GM23248 (cell line): ENCODE data around the gene PFDN6. TPM values are rescaled to one million over a fixed set of nuclear protein-coding genes. Genes with fewer than 3 reads are reported as not detected.

Source experiments
- DNase-seq: peaks from one replicate; pipeline ENCODE4 v3.0.0-alpha.2; 2015
- H2AFZ ChIP-seq: fragments of 200-600 bp; sonication (generic); 2 replicates; pipeline ENCODE4 v1.6.1; 2016; ENCODE audit warnings: antibody characterized with exemption
- H3F3A ChIP-seq: fragments of 200-600 bp; sonication (generic); 2 replicates; pipeline ENCODE4 v1.6.1; 2016; ENCODE audit warnings: mild to moderate bottlenecking, antibody characterized with exemption, mixed run types; ENCODE audit not compliant: insufficient read depth
- H3K27ac ChIP-seq: fragments of 200-600 bp; sonication (generic); 2 replicates; pipeline ENCODE4 v1.5.1; 2016; ENCODE audit warnings: mild to moderate bottlenecking
- H3K27me3 ChIP-seq: fragments of 200-600 bp; sonication (generic); replicated peaks from 2 replicates; pipeline ENCODE4 v1.6.1; 2016; ENCODE audit warnings: mild to moderate bottlenecking; ENCODE audit not compliant: insufficient read depth
- H3K36me3 ChIP-seq: fragments of 200-600 bp; sonication (generic); 2 replicates; pipeline ENCODE4 v1.6.1; 2016; ENCODE audit warnings: low read depth, mild to moderate bottlenecking
- H3K4me1 ChIP-seq: fragments of 200-600 bp; sonication (generic); 2 replicates; pipeline ENCODE4 v1.6.1; 2016; ENCODE audit warnings: mild to moderate bottlenecking; ENCODE audit not compliant: insufficient read depth
- H3K4me2 ChIP-seq: fragments of 200-600 bp; sonication (generic); one replicate; pipeline ENCODE4 v1.6.1; 2016; ENCODE audit warnings: mild to moderate bottlenecking; ENCODE audit not compliant: unreplicated experiment
- H3K4me3 ChIP-seq: fragments of 200-600 bp; sonication (generic); 2 replicates; pipeline ENCODE4 v1.5.1; 2016; ENCODE audit warnings: mild to moderate bottlenecking
- H3K79me2 ChIP-seq: fragments of 200-600 bp; sonication (generic); 2 replicates; pipeline ENCODE4 v1.6.1; 2016; ENCODE audit warnings: mild to moderate bottlenecking; ENCODE audit not compliant: insufficient read depth
- H3K9ac ChIP-seq: fragments of 200-600 bp; sonication (generic); 2 replicates; pipeline ENCODE4 v1.6.1; 2016; ENCODE audit warnings: mild to moderate bottlenecking
- H3K9me2 ChIP-seq: fragments of 200-600 bp; sonication (generic); 2 replicates; pipeline ENCODE4 v1.6.1; 2016; ENCODE audit warnings: mixed run types, mild to moderate bottlenecking, moderate library complexity; ENCODE audit not compliant: insufficient read depth
- H3K9me3 ChIP-seq: fragments of 200-600 bp; sonication (generic); one replicate; pipeline ENCODE4 v1.6.1; 2017; ENCODE audit warnings: low read depth
- H4K20me1 ChIP-seq: fragments of 200-600 bp; sonication (generic); 2 replicates; pipeline ENCODE4 v1.6.0; 2016; ENCODE audit not compliant: insufficient read depth
- EZH2 ChIP-seq: fragments of 200-600 bp; sonication (generic); IDR thresholded peaks from 2 replicates; pipeline ENCODE4 v1.6.1; 2018; ENCODE audit warnings: antibody characterized with exemption, mild to moderate bottlenecking; ENCODE audit not compliant: insufficient read depth, poor library complexity, severe bottlenecking
- EZH2phosphoT487 ChIP-seq: fragments of 200-600 bp; sonication (generic); IDR thresholded peaks from 2 replicates; pipeline ENCODE4 v1.6.1; 2018; ENCODE audit warnings: antibody characterized with exemption, moderate library complexity, mild to moderate bottlenecking, low read depth; ENCODE audit not compliant: insufficient read depth
- WGBS, 2 experiments: methylation state at CpG; one replicate each; pipeline ENCODE4 v1.1.6; 2015 to 2017; ENCODE audit warnings: low lambda C conversion rate in 2 of 2, low coverage in 1 of 2; ENCODE audit errors: missing lambda C conversion rate in 2 of 2; 5-methylcytosine and 5-hydroxymethylcytosine counted together
- in situ Hi-C: fragments of 300-500 bp; cut with MboI; formaldehyde crosslinking; loops from 2 replicates; pipeline ENCODE4 v1.15.0; 2020
- polyA plus RNA-seq: library from polyadenylated mRNA; unstranded; fragments of >200 nt; fragmentation: Nextera tagmentation; extraction: Ambion mirVana; gene quantifications from 2 replicates; pipeline ENCODE4 v1.2.1, GENCODE V29; 2016
- total RNA-seq: library from RNA; depleted of rRNA; stranded (reverse); fragments of >200 nt; shearing (Covaris generic); gene quantifications from 2 replicates; pipeline ENCODE4 v1.2.3, GENCODE V29; 2014

The PFDN6 gene
- total and polyA plus RNA-seq, 2 experiments from 2014 or later: 7.9 to 31.9 TPM

- Histone ChIP-seq H3K9me3 (no peaks in the 10 kb centered on the region), H3K4me2 (peak overlapping the region; percentile 93), H3K9me2 (no peaks in the 10 kb centered on the region), H2AFZ (peak overlapping the region; percentile 41), H3F3A (no peaks in the 10 kb centered on the region), H3K79me2 (peaks cover 71% of the 10 kb centered on the region), H3K27me3 (no peaks in the 10 kb centered on the region), H4K20me1 (no peaks in the 10 kb centered on the region; the same call in 1 of the 2 replicates), H3K36me3 (peaks cover 9% of the 10 kb centered on the region; the same call in 1 of the 2 replicates), H3K4me3 (peak overlapping the region; percentile 94), H3K4me1 (peaks cover 6% of the 10 kb centered on the region; the same call in 1 of the 2 replicates), H3K27ac (peak overlapping the region; percentile 90), H3K9ac (peak overlapping the region; percentile 91)
- 14 to 15% methylated on average over 28 of the region's 29 CpGs for WGBS, 2 experiments
- peak; percentile 86 for DNase-seq
- in situ Hi-C loops: no loop called here
- no peak for TF ChIP-seq EZH2phosphoT487
- TF ChIP-seq EZH2: no peak
Measured at GRCh38 chr6:33312361-33313104, 23.1 kb downstream of the PFDN6 start.

DNA sequence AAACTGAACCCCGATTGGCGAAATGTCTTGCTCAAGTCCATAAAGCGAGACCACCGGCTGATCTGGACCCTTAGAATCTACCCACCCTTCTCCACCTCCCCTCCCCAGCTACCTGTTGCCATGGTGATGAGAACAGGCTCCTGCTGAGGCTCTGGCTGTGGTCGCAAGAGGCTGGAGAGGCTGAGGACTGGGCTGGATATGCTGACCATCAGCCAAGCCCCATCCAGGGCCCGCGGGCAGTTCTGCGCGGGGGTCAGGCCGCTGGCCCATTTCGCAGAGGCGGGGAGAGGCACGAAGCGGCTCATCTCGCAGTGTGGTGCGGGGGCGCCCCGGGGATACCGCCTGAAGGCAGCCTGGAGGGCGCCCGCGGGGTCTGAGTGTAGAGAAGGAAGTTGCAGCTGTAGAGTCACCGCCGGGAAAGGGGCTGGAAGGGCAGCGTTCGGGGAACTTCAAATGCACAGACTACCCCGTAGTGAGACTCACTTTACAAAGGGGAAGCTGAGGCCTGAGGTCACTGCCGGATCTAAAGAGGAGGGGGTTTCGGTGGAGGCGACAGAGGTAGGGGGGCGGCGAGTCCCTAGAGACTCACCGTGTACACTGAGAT is 23.8 kb downstream of the PFDN6 start:
- H3K4me3 ChIP-seq: peak overlapping the region; percentile 94
- DNase-seq: peak; percentile 80
- H3K79me2 ChIP-seq: peaks cover 64% of the 10 kb centered on the region
- no peaks in the 10 kb centered on the region for H3K9me3 ChIP-seq
- H3K9me2 ChIP-seq: no peaks in the 10 kb centered on the region
- H2AFZ ChIP-seq: peak overlapping the region; percentile 41
- in situ Hi-C loops: no loop called here
- peaks cover 9% of the 10 kb centered on the region; the same call in 1 of the 2 replicates for H3K36me3 ChIP-seq
- H3K27ac ChIP-seq: peak overlapping the region; percentile 90
- peaks cover 4% of the 10 kb centered on the region for H3F3A ChIP-seq
- peak overlapping the region; percentile 93 for H3K4me2 ChIP-seq
- TF ChIP-seq EZH2phosphoT487: no peak
- TF ChIP-seq EZH2: no peak
- peak overlapping the region; percentile 91 for H3K9ac ChIP-seq
- no peaks in the 10 kb centered on the region; the same call in 1 of the 2 replicates for H4K20me1 ChIP-seq
- H3K4me1 ChIP-seq: peaks cover 8% of the 10 kb centered on the region
- 1% methylated on average over 29 to 32 of the region's 33 CpGs for WGBS, 2 experiments
- no peaks in the 10 kb centered on the region for H3K27me3 ChIP-seq

DNA sequence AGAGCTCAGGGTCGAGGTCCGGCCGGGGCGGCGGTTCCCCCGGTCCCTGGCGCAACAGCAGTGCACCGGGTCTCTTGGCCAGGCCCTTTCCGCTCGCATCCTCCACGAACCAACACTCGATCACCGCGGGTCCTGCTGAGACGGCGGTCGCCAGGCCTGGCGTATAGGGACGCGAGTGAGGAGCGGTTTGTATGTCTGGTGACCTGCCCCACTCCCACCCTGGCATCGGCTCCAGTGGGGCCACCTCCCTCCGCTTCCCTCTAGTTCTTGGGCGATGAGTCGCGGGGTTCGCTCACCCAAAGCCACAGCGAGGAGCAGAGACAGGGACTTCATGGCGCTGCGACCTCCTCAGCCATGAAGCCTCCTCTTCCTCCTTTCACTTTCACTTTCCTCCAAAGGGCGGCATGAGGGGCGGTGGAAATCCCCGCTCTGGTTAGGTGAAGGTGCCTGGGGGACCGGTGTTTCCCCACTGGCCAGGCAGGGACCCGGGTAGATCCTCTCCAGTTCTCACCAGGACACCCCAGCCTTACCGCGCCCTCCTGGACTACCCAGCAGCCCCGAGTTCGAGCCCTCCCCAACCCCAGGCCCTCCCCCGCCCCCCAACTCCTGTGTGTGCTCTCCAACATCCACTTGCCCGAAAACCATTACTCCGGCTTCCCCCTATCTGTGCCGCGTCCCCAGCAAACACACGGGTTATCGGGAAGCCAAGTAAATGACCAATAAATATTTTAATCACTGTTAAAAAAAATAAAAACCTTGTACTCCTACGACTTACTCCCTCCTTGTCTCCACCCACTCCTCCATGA is 24.5 kb downstream of the PFDN6 start, which contains the start of gene TAPBP:
TAPBP (minus strand) TSS at position 370 of the 806 bp plus-strand sequence; CDS start at position 333, 37 bp downstream.
- no peaks in the 10 kb centered on the region for H3K9me3 ChIP-seq
- peaks cover 11% of the 10 kb centered on the region for H3F3A ChIP-seq
- no peaks in the 10 kb centered on the region for H3K27me3 ChIP-seq
- peak within 1 kb of the TSS; percentile 90 for H3K27ac ChIP-seq
- DNase-seq: peak; percentile 75
- H3K9ac ChIP-seq: peak within 1 kb of the TSS; percentile 91
- peak within 1 kb of the TSS; percentile 41 for H2AFZ ChIP-seq
- in situ Hi-C loops: no loop called here
- TF ChIP-seq EZH2phosphoT487 (no peak), EZH2 (no peak)
- peak within 1 kb of the TSS; percentile 93 for H3K4me2 ChIP-seq
- peaks cover 61% of the 10 kb centered on the region for H3K79me2 ChIP-seq
- 0 to 1% methylated on average over 33 to 45 of the region's 47 CpGs for WGBS, 2 experiments
- peaks cover 13% of the 10 kb centered on the region for H3K4me1 ChIP-seq
- H3K9me2 ChIP-seq: no peaks in the 10 kb centered on the region
- H4K20me1 ChIP-seq: no peaks in the 10 kb centered on the region; the same call in 1 of the 2 replicates
- peak within 1 kb of the TSS; percentile 94 for H3K4me3 ChIP-seq
- peaks cover 8% of the 10 kb centered on the region; the same call in 1 of the 2 replicates for H3K36me3 ChIP-seq

DNA sequence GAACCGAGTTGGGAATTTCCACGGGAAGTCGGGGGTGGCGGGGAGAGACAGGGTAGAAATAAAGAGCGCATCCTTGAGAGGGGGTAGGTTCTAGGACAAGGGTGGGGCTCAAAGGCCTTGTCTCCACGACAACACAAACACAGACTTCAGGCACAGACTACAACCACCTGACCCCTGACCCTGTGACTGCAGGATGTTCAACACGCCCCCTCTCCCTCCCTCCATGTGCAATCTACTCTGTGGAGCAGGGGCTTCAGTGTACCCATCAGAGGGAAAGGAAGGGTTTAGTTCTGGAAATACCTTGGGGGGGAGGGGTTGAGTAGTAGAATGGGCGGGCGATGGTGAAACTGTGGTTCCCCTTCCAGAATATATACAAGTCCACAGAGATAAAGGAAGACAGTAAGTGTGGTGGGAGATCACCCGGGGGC is 25.1 kb downstream of the PFDN6 start:
- in situ Hi-C loops: no loop called here
- H3K36me3 ChIP-seq: peaks cover 11% of the 10 kb centered on the region; the same call in 1 of the 2 replicates
- H3K27me3 ChIP-seq: no peaks in the 10 kb centered on the region
- H3K4me1 ChIP-seq: peaks cover 14% of the 10 kb centered on the region
- WGBS, 2 experiments: 3 to 4% methylated on average over 10 of the region's 10 CpGs
- peak overlapping the region; percentile 41 for H2AFZ ChIP-seq
- H4K20me1 ChIP-seq: no peaks in the 10 kb centered on the region
- peak overlapping the region; percentile 91 for H3K9ac ChIP-seq
- H3K27ac ChIP-seq: peak overlapping the region; percentile 90
- no peaks in the 10 kb centered on the region for H3K9me2 ChIP-seq
- peak; percentile 88 for DNase-seq
- TF ChIP-seq EZH2 (no peak), EZH2phosphoT487 (no peak)
- H3K4me2 ChIP-seq: peak overlapping the region; percentile 93
- H3K9me3 ChIP-seq: no peaks in the 10 kb centered on the region
- H3K79me2 ChIP-seq: peaks cover 61% of the 10 kb centered on the region
- peak overlapping the region; percentile 94 for H3K4me3 ChIP-seq
- peaks cover 12% of the 10 kb centered on the region for H3F3A ChIP-seq
